GM12878 (cell line): ENCODE data around the gene RERE. TPM values are rescaled to one million over a fixed set of nuclear protein-coding genes. Genes with fewer than 3 reads are reported as not detected.

Source experiments
- ATAC-seq: fragments of 200-7000 bp; cut with Tn5 transposase; 3 replicates; pipeline ENCODE4 v1.9.1; 2020; ENCODE audit warnings: mild to moderate bottlenecking, moderate library complexity
- BruUV-seq: library from RNA; stranded (reverse); fragments of 400-500 nt; replicated peaks from 2 replicates; lab custom pipeline; 2021; lab: Mats Ljungman, UMichigan
- CTCF ChIA-PET: fragments of 300-600 bp; sonication (Branson Sonifier 250); formaldehyde crosslinking; extraction: SDS; loops from one replicate; lab custom pipeline; 2021; ENCODE audit warnings: inconsistent platforms; lab: Yijun Ruan, JAX
- POLR2A ChIA-PET: fragments of 350-600 bp; formaldehyde crosslinking; extraction: SDS; loops from one replicate; lab custom pipeline; 2021; ENCODE audit warnings: inconsistent platforms; lab: Charles Lee
- RAD21 ChIA-PET: fragments of 300-600 bp; sonication (Branson Sonifier 250); formaldehyde crosslinking; loops from one replicate; lab custom pipeline; 2023; ENCODE audit warnings: antibody characterized with exemption; ENCODE audit not compliant: unreplicated experiment; lab: Charles Lee
- SMC1A ChIA-PET: fragments of 300-600 bp; sonication (Branson Sonifier 250); formaldehyde crosslinking; loops from one replicate; lab custom pipeline; 2023; ENCODE audit not compliant: unreplicated experiment, uncharacterized antibody; lab: Charles Lee
- DNase-seq: peaks from one replicate; pipeline ENCODE4 v3.0.0-alpha.2; 2011; ENCODE audit warnings: low read depth, low spot score
- FAIRE-seq: peaks from 3 replicates; lab custom pipeline; 2011; peaks lifted over from hg19 to GRCh38; lab: Jason Lieb, UNC
- H2AFZ ChIP-seq: 2 replicates; pipeline ENCODE4 v1.6.0; 2011; ENCODE audit warnings: low read depth, low read length, control low read depth; ENCODE audit not compliant: control insufficient read depth
- H3K27ac ChIP-seq: 2 replicates; pipeline ENCODE4 v1.5.1; 2011; ENCODE audit warnings: control low read depth; ENCODE audit not compliant: control insufficient read depth, insufficient read depth
- H3K27me3 ChIP-seq, 2 experiments: replicated peaks in 1 of 2; 2 replicates each; pipeline versions ENCODE4 v1.6.0 to v1.6.1; 2011; ENCODE audit warnings: low read length in 1 of 2; ENCODE audit not compliant: control insufficient read depth in 2 of 2, insufficient read depth in 2 of 2
- H3K36me3 ChIP-seq, 2 experiments: 2 replicates each; pipeline ENCODE4 v1.5.1; 2011; ENCODE audit warnings: low read length in 1 of 2; ENCODE audit not compliant: control insufficient read depth in 2 of 2, insufficient read depth in 2 of 2
- H3K4me1 ChIP-seq: 2 replicates; pipeline ENCODE4 v1.6.1; 2011; ENCODE audit warnings: mild to moderate bottlenecking, low read length, moderate library complexity, mixed read lengths; ENCODE audit not compliant: control insufficient read depth, insufficient read depth
- H3K4me2 ChIP-seq: 2 replicates; pipeline ENCODE4 v1.6.0; 2011; ENCODE audit warnings: control low read depth; ENCODE audit not compliant: control insufficient read depth, insufficient read depth
- H3K4me3 ChIP-seq: fragments of 200-600 bp; sonication (generic); 2 replicates; pipeline ENCODE4 v1.5.1; 2016
- H3K79me2 ChIP-seq: 2 replicates; pipeline ENCODE4 v1.6.0; 2011; ENCODE audit warnings: low read length; ENCODE audit not compliant: control insufficient read depth, insufficient read depth
- H3K9ac ChIP-seq: 2 replicates; pipeline ENCODE4 v1.8.0; 2011; ENCODE audit warnings: low read length, control low read depth, mixed read lengths; ENCODE audit not compliant: control insufficient read depth, insufficient read depth
- H3K9me3 ChIP-seq: replicated peaks from 3 replicates; pipeline ENCODE4 v1.5.1; 2011; ENCODE audit warnings: mild to moderate bottlenecking, low read length; ENCODE audit not compliant: control insufficient read depth, insufficient read depth
- H4K20me1 ChIP-seq: 2 replicates; pipeline ENCODE4 v1.6.0; 2011; ENCODE audit not compliant: control insufficient read depth, insufficient read depth
- BHLHE40 ChIP-seq, 2 experiments: fragments of 450-650 bp in 1 of 2; IDR thresholded peaks; 2 replicates each; pipeline ENCODE4 v1.6.1; 2011 to 2017; ENCODE audit warnings: low read depth in 2 of 2, borderline replicate concordance in 1 of 2, improper control_type of control experiment in 1 of 2, low read length in 1 of 2, mild to moderate bottlenecking in 1 of 2
- SUPT20H ChIP-seq: IDR thresholded peaks from 2 replicates; pipeline ENCODE4 v1.6.1; 2011; ENCODE audit warnings: low read depth, mild to moderate bottlenecking, low read length, moderate library complexity, borderline replicate concordance; ENCODE audit not compliant: control insufficient read depth
- ZBTB40 ChIP-seq: fragments of 450-650 bp; IDR thresholded peaks from 2 replicates; pipeline ENCODE4 v1.6.1; 2016; ENCODE audit warnings: mild to moderate bottlenecking, moderate library complexity, borderline replicate concordance
- ZNF207 ChIP-seq: fragments of 450-650 bp; IDR thresholded peaks from 2 replicates; pipeline ENCODE4 v1.6.1; 2014; ENCODE audit warnings: antibody characterized with exemption, mild to moderate bottlenecking, borderline replicate concordance
- WGBS: methylation state at CpG from one replicate; pipeline ENCODE4 v1.1.6; 2016; ENCODE audit warnings: low lambda C conversion rate; ENCODE audit not compliant: insufficient replicate concordance, insufficient coverage; ENCODE audit errors: missing lambda C conversion rate; 5-methylcytosine and 5-hydroxymethylcytosine counted together
- in situ Hi-C: fragments of 300-500 bp; cut with MboI; formaldehyde crosslinking; loops from 9 replicates; pipeline ENCODE4 v1.14.3; 2018; ENCODE audit warnings: mixed read lengths
- intact Hi-C: fragments of 100-400 bp; cut with micrococcal nuclease; formaldehyde crosslinking; loops from one replicate; pipeline ENCODE4 v1.14.2; 2022; ENCODE audit not compliant: unreplicated experiment
- polyA plus RNA-seq, 11 experiments: library from polyadenylated mRNA; depleted of rRNA in 4 of 11; unstranded in 6 of 11; stranded (reverse) in 5 of 11; fragments of >200 nt; fragmentation: Nextera tagmentation in 4 of 11; fragmentation: Illumina TruSeq in 1 of 11; extraction: Ambion mirVana in 4 of 11; extraction: Trizol in 1 of 11; gene quantifications; 1 replicate in 1 of 11; 2 replicates in 10 of 11; pipeline versions ENCODE4 v1.2.1 to v1.2.3, GENCODE V29; 2011 to 2016; ENCODE audit warnings: inconsistent platforms in 2 of 11, missing spikeins in 2 of 11, low read depth in 1 of 11
- total RNA-seq, 4 experiments: library from RNA; depleted of rRNA in 3 of 4; stranded (reverse); fragments of >200 nt in 3 of 4; fragmentation: Illumina TruSeq in 1 of 4; extraction: Trizol in 1 of 4; gene quantifications; 2 replicates each; pipeline versions ENCODE4 v1.2.1 to v1.2.3, GENCODE V29; 2013 to 2021

The RERE gene
- total and polyA plus RNA-seq, 10 of the 15 experiments (the other 5 are each of a cell fraction or from before 2014, with no cell fraction given): 5.2 to 60.5 (median 20.2) TPM

GRCh38 chr1:8584316-8584715 lies 233.1 kb downstream of the RERE start (continued):
- TF ChIP-seq ZBTB40 (no peak), SUPT20H (no peak)

- Histone ChIP-seq H2AFZ (no peak overlapping the region), H3K27me3 (no peaks in the 10 kb centered on the region), H3K36me3 (no peaks in the 10 kb centered on the region), H3K4me2 (no peak overlapping the region), H3K9me3 (no peaks in the 10 kb centered on the region), H3K79me2 (no peaks in the 10 kb centered on the region; the same call in 1 of the 2 replicates), H3K4me1 (no peaks in the 10 kb centered on the region), H3K27ac (no peak overlapping the region), H3K4me3 (no peak overlapping the region), H4K20me1 (no peaks in the 10 kb centered on the region), H3K9ac (no peak overlapping the region)
- POLR2A ChIA-PET: interaction anchor here (0.6 kb wide), 1 partner anchor 13 kb away, joined by 3 read pairs; no protein-coding TSS in a partner anchor
- no TSS peak for BruUV-seq
- no peak for ATAC-seq
- SMC1A ChIA-PET: interaction anchor here (0.7 to 2.9 kb wide), 11 partner anchors 13 to 268 kb away, joined by 3 to 10 read pairs (median 4); no protein-coding TSS in a partner anchor
- in situ Hi-C loops (no loop called here), intact Hi-C loops (no loop called here)
- no peak for FAIRE-seq
- TF ChIP-seq BHLHE40 (IDR thresholded peaks at IDR 0.05; ENCODE audit: borderline replicate concordance in 1 of 2, low read depth in 2 of 2, low read length in 1 of 2) (no peak), ZNF207 (no peak)
- whole genome bisulfite sequencing: 95% methylated on average over 3 of the region's 3 CpGs
- RAD21 ChIA-PET: interaction anchor here (1.0 to 6.1 kb wide), 3 partner anchors 21 to 90 kb away, joined by 3 to 27 read pairs (median 4); no protein-coding TSS in a partner anchor
- CTCF ChIA-PET: interaction anchor here (0.9 to 1.8 kb wide), 8 partner anchors 12 to 297 kb away, joined by 3 to 7 read pairs (median 4); no protein-coding TSS in a partner anchor
- no peak for DNase-seq
Observed at GRCh38 chr1:8583031-8583430, 234.4 kb downstream of the RERE start.
